Esophagus squamous epithelium (tissue), 5 donors: ENCODE measurements around the gene PAIP2. TPM values are rescaled to one million over a fixed set of nuclear protein-coding genes. Genes with fewer than 3 reads are reported as not detected.
"Not testable (repeated sequence)": the region's sequence is repeated elsewhere in the genome, so short reads cannot be mapped to it uniquely, and the experiment has no call there.

Experiments
- DNase-seq: peaks from one replicate; lab custom pipeline; 2025; lab: John Stamatoyannopoulos, UW
- H3K27ac ChIP-seq, 4 donors: fragments of 200-600 bp; sonication (generic); one replicate each; pipeline ENCODE4 v1.5.1; 2016 to 2019; ENCODE audit warnings: mild to moderate bottlenecking in 1 of 4
- H3K27me3 ChIP-seq, 4 donors: fragments of 200-600 bp; sonication (generic); 1 replicate in 3 of 4; 2 replicates in 1 of 4; pipeline versions ENCODE4 v1.5.1 to v1.6.0; 2017 to 2021; ENCODE audit warnings: antibody characterized with exemption in 1 of 4
- H3K36me3 ChIP-seq, 3 donors: fragments of 200-600 bp; sonication (generic); one replicate each; pipeline ENCODE4 v1.5.1; 2016 to 2019
- H3K4me1 ChIP-seq, 3 donors: fragments of 200-600 bp; sonication (generic); one replicate each; pipeline ENCODE4 v1.5.1; 2017 to 2019
- H3K4me3 ChIP-seq, 4 donors: fragments of 200-600 bp; sonication (generic); 1 replicate in 3 of 4; 2 replicates in 1 of 4; pipeline ENCODE4 v1.5.1; 2016 to 2019; ENCODE audit warnings: mild to moderate bottlenecking in 2 of 4, moderate library complexity in 1 of 4
- H3K9me3 ChIP-seq, 3 donors: fragments of 200-600 bp; sonication (generic); one replicate each; pipeline ENCODE4 v1.5.1; 2016 to 2019
- CTCF ChIP-seq, 6 experiments: fragments of 450-650 bp in 4 of 6; fragments of 200-600 bp in 2 of 6; sonication (generic) in 2 of 6; IDR thresholded peaks; one replicate each; pipeline ENCODE4 v1.5.1; 2016 to 2019; ENCODE audit warnings: antibody characterized with exemption in 6 of 6, mild to moderate bottlenecking in 4 of 6, moderate library complexity in 4 of 6
- POLR2A ChIP-seq, 4 donors: fragments of 450-650 bp; IDR thresholded peaks; one replicate each; pipeline ENCODE4 v1.6.1; 2017; ENCODE audit warnings: antibody characterized with exemption in 4 of 4, mild to moderate bottlenecking in 4 of 4, moderate library complexity in 3 of 4
- WGBS, 2 donors: methylation state at CpG; one replicate each; pipeline ENCODE4 v1.1.5; 2018; 5-methylcytosine and 5-hydroxymethylcytosine counted together
- intact Hi-C: fragments of 100-400 bp; cut with DNase I; formaldehyde crosslinking; loops from one replicate; pipeline ENCODE4 v1.15.0; 2022
- total RNA-seq, 4 donors: library from RNA; depleted of rRNA; stranded (reverse); fragments of >200 nt; gene quantifications; one replicate each; pipeline ENCODE4 v1.1.0, GENCODE V29; 2016
- donor health status: DM: yes; HTN: yes; CAD: no.

The PAIP2 gene
- total RNA-seq, 4 donors from 2014 or later: 33.7 to 69.0 (median 57.6) TPM

DNA sequence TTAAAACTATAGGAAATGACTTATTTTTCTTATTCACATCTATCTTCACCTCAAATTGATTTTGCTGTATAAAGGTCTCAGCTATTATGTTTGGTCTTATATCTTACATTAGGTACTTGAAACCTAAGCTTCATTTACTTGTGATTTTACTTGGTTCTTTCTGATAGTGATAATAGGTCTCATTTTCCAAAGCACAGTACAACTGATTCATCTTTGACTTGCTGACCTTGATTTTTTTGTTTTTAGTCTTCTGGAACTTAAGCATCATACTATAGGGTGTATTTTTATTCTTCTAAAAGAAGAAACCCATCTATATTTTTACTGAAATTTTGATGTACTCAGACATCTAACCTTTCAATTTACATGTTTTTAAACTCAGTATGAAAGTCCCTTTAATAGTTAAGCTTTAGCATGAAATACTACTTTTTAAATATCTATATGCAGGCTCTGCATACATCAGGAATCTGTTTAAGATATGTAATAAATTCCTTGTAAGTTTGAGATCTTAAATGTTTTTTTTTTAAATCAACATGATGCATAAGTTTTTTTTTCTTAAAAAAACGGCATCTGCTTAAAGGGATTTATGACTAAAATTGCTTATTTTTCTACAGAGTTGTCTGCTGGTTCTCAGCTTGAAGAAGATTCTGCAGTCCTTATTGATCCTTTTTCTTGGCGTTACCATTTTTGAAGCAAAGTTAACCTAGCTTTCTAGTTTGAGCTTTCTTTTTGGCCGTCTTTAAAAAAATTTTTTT lies 34.9 kb upstream of the PAIP2 start:
- 53% methylated on average over 3 of the region's 3 CpGs for WGBS, 2 donors
- DNase-seq: no peak
- Histone ChIP-seq H3K4me3 (no peak overlapping the region), H3K27me3 (no peaks in the 10 kb centered on the region), H3K27ac (no peak overlapping the region), H3K4me1 (peaks cover 0 to 100% (median 57%) of the 10 kb centered on the region in 3 donors), H3K9me3 (no peaks in the 10 kb centered on the region), H3K36me3 (peaks cover 0 to under 1% (median 0%) of the 10 kb centered on the region in 3 donors)
- TF ChIP-seq CTCF (IDR thresholded peaks at IDR 0.05) (no peak), POLR2A (IDR thresholded peaks at IDR 0.05) (no peak)
- intact Hi-C loops: no loop called here

- TF ChIP-seq POLR2A (IDR thresholded peaks at IDR 0.05): no peak
- no peak for TF ChIP-seq CTCF (IDR thresholded peaks at IDR 0.05)
- H3K27me3 ChIP-seq: no peaks in the 10 kb centered on the region
- intact Hi-C loops: no loop called here
- H3K36me3 ChIP-seq: peaks cover 0 to 5% (median 0%) of the 10 kb centered on the region in 3 donors
- no peak for DNase-seq
- no peak overlapping the region for H3K27ac ChIP-seq
- H3K4me3 ChIP-seq: no peak overlapping the region
- peaks cover 0 to 100% (median 58%) of the 10 kb centered on the region in 3 donors for H3K4me1 ChIP-seq
- H3K9me3 ChIP-seq: no peaks in the 10 kb centered on the region
Measured at GRCh38 chr5:139308797-139309196, 32.9 kb upstream of the PAIP2 start.

DNA sequence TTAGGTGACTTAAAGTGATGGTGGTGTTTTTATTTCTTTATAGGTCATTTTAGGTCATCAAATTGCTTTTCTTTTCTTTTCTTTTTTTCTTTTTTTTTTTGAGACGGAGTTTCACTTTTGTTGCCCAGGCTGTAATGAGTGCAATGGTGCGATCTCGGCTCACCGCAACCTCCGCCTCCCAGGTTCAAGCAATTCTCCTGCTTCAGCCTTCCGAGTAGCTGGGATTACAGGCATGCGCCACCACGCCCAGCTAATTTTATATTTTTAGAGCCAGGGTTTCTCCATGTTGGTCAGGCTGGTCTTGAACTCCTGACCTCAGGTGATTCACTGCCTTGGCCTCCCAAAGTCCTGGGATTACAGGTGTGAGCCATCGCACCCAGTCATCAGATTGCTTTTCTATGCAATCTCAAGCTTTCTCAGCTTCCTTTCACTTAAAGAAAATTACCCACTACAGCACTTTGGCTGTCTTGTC lies 30.9 kb upstream of the PAIP2 start:
- H3K27ac ChIP-seq: peak overlapping the region in 3 of 4 donors; percentile 3 to 36 (median 14)
- WGBS, 2 donors: 65 to 71% methylated on average over 9 of the region's 9 CpGs
- H3K27me3 ChIP-seq, H3K9me3 ChIP-seq, intact Hi-C loops, H3K4me3 ChIP-seq, DNase-seq: not testable (repeated sequence)
- H3K4me1 ChIP-seq: peaks cover 0 to 99% (median 46%) of the 10 kb centered on the region in 3 donors
- peaks cover 0 to 22% (median 0%) of the 10 kb centered on the region in 3 donors for H3K36me3 ChIP-seq

GRCh38 chr5:139312075-139312474 lies 29.6 kb upstream of the PAIP2 start:
- Histone ChIP-seq H3K36me3 (peaks cover 0 to 36% (median 13%) of the 10 kb centered on the region in 3 donors), H3K4me3 (no peak overlapping the region), H3K27me3 (no peaks in the 10 kb centered on the region), H3K27ac (no peak overlapping the region), H3K4me1 (peaks cover 0 to 93% (median 41%) of the 10 kb centered on the region in 3 donors), H3K9me3 (no peaks in the 10 kb centered on the region)
- TF ChIP-seq CTCF (IDR thresholded peaks at IDR 0.05) (no peak), POLR2A (IDR thresholded peaks at IDR 0.05) (no peak)
- 87 to 89% methylated on average over 7 to 9 of the region's 9 CpGs for WGBS, 2 donors
- intact Hi-C loops: no loop called here
- no peak for DNase-seq

DNA sequence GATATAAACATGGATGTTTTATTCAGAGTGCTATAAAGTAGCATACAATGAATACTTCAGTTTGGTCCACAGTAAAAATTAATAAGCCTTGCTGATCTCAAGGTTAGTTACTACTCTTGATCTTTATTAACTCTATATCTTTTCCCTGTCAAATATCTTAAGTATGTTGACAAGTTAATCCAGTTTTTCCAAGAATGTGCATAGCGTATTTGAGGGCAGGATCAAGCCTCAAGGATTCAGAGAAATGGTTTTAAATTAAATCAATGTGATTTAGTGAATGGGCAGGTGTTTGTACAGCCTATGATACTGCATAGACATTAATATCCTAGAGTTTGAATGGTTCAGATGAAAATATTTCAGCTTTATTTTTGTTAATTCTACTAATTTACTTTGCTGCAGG lies 27.4 kb upstream of the PAIP2 start:
- WGBS, 2 donors: 56 to 58% methylated on average over 1 of the region's 1 CpG
- intact Hi-C loops: no loop called here
- no peak for TF ChIP-seq CTCF (IDR thresholded peaks at IDR 0.05)
- TF ChIP-seq POLR2A (IDR thresholded peaks at IDR 0.05): no peak
- Histone ChIP-seq H3K27ac (no peak overlapping the region), H3K4me3 (no peak overlapping the region), H3K4me1 (peaks cover 0 to 71% (median 34%) of the 10 kb centered on the region in 3 donors), H3K36me3 (peaks cover 8 to 58% (median 29%) of the 10 kb centered on the region in 3 donors), H3K27me3 (no peaks in the 10 kb centered on the region), H3K9me3 (no peaks in the 10 kb centered on the region)
- DNase-seq: no peak
